ENCODE results near the gene CRTC3.
A peak's percentile ranks its signal among the peaks of the same experiment; 100 is the strongest.
"Not testable (repeated sequence)": the region's sequence is repeated elsewhere in the genome, so short reads cannot be mapped to it uniquely, and the experiment has no call there.

CRTC3 gene

GRCh38 chr15:90650117-90650955, 120.6 kb downstream of the CRTC3 start:
- DNase-seq (ENCODE audit: low read depth), result no peak

DNA sequence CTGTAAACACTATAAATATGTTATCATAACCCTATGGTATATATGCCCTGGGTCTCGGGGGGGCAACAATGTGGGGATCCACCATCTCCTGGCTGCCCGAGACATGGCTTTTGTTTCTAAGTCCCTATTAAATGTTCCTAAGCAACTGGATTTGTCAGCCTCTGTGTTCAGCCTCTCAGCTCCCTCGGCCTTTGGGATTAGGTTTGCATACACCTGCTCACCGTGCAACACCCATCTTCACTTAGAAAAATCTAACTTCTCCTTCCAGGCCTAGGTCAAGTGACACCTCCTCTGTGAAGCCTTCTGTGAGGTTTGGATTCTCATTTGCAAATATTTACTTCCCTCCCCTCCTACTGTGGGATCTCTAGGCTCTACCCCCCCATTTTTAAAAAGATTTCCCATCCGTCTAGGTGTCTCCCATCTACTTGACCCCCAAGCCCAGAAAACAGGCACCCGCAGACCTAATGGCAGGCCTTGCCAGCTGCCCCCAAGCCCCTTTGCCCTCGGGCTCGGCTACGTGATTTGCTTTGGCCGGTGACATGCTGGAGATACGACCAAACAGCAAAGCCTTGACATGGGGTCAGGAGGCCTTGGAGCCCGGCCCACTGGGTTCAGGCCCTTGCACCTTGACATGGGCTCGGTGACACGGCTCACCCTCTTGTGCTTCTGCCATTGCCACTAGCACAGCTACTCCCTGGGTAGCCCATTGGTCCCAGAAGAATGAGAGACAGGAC, 121.4 kb downstream of the CRTC3 start:
- DNase-seq (ENCODE audit: low read depth), result no peak

DNA sequence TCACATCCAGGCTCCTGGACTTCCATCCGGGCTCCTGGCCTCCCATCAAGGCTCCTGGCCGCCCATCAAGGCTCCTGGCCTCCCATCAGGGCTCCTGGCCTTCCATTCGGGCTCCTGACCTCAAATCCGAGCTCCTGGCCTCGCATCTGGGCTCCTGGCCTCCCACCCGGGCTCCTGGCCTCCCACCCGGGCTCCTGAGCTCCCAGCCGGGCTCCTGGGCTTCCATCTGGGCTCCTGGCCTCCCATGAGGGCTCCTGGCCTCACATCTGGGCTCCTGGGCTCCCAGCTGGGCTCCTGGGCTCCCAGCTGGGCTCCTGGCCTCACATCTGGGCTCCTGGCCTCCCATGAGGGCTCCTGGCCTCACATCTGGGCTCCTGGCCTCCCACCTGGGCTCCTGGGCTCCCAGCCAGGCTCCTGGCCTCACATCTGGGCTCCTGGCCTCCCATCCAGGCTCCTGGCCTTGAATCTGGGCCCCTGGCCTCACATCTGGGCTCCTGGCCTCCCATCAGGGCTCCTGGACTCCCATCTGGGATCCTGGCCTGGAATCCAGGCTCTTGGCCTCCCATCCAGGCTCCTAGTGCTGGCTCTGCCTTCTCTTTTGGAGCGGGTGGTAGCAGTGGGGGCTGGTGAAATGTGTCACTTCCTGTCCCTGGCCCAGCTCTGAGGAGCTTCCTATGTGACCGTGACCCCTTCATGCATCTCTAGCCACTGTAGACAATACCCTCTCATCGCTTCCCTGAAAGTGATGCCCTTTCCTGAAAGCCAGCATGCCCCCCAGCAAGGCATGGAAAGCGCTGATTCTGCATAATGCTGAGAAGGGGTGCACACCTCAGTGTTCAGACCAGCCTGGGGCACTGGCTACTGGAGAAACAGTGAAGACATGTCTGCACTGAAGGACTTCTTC, 124.8 kb downstream of the CRTC3 start:
- DNase-seq (ENCODE audit: low read depth), result no peak

DNA sequence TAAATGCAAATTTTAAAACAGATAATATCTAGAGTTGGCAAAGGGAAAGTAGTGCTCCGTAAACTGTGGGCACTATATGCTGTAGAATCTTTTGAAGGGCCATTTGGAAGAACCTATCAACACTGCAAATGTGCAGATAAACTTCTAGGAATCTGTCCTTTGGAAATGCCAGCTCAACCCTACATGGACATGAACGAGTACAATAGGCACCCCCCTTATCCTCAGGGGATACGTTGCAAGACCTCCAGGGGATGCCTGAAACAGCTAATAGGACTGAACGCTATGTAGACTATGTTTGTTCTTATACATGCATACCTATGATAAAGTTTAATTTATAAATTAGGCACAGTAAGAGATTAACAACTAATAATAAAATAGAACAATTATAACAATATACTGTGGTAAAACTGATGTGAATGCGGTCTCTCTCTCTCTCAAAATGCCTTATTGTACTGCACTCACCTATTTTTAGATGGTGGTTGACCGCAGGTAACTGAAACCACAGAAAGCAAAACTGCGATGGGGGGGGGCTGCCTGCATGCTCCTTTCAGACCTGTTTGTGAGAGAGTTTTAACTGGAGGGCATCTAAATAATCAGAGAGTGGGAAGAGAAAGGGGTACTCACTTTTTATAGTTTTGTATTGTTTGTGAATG, 127.9 kb downstream of the CRTC3 start:
- peak; percentile 35 for DNase-seq (ENCODE audit: low read depth)

DNA sequence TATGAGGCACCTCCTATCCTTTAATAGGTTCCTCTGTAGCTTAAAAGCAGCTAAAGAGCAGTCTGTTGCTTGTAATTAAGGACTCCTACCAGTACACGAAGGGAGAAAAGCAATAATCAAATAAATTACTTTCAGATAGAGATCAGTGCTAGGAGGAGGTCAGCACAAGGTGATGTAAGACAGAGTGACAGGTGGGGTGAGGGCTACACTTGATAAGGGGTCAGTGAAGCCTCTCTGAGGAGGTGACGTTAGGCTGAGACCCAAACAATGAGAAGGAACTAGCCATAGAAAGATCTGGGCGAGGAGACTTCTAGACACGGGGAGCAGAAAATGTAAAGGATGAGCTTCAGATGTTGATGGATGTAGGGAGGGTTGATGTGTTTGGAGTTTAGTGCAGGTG, 129.8 kb downstream of the CRTC3 start:
- DNase-seq (ENCODE audit: low read depth), result no peak

- peak; percentile 63 for DNase-seq (ENCODE audit: low read depth)
Measured at GRCh38 chr15:90660195-90660998, 130.7 kb downstream of the CRTC3 start.

- not testable (repeated sequence) for DNase-seq (ENCODE audit: low read depth)
Measured at GRCh38 chr15:90660999-90661330, 131.2 kb downstream of the CRTC3 start.

GRCh38 chr15:90664081-90664461, 134.3 kb downstream of the CRTC3 start:
- DNase-seq (ENCODE audit: low read depth), result not testable (repeated sequence)

GRCh38 chr15:90664650-90665287, 135.0 kb downstream of the CRTC3 start:
- no peak for DNase-seq (ENCODE audit: low read depth)

DNA sequence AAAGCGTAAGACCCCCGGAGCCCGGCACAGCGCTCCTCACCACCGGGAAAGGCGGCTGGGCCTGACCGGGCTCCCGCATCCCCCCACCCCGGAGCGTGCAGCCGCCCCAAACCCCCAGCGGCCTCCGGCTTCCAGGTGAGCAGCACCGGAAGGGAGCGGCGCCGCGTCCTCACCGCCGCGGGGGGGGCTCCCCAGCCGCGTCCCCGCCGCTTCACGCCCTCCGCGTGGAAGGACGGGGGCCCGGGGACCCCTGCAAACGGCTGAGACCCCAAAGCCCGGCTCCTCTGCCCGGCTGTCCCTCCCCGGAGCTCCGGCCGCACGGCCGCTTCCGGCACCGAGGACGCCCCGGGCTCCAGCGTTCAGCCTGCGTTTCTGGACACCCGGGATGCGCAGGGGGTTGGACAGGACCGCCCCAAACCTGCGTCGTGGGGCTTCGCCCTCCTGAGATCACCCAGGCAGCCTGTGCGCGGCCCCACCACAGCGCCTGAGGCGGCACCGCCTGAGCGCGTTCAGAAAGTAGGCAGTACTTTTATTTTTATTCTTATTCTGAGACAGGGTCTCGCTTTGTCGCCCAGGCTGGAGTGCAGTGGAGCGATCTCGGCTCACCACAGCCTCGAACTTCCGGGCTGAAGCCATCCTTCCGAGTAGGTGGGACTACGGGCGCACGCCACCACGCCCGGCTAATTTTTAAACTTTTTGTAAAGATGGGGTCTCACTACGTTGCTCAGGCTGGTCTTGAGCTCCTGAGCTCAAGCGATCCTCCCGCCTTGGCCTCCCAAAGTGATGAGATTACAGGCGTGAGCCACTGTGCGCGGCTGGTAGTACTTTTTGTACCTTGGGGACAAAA, 135.8 kb downstream of the CRTC3 start:
- peak; percentile 19 for DNase-seq (ENCODE audit: low read depth)

- no peak for DNase-seq (ENCODE audit: low read depth)
Measured at GRCh38 chr15:90666135-90666909, 136.6 kb downstream of the CRTC3 start.

DNA sequence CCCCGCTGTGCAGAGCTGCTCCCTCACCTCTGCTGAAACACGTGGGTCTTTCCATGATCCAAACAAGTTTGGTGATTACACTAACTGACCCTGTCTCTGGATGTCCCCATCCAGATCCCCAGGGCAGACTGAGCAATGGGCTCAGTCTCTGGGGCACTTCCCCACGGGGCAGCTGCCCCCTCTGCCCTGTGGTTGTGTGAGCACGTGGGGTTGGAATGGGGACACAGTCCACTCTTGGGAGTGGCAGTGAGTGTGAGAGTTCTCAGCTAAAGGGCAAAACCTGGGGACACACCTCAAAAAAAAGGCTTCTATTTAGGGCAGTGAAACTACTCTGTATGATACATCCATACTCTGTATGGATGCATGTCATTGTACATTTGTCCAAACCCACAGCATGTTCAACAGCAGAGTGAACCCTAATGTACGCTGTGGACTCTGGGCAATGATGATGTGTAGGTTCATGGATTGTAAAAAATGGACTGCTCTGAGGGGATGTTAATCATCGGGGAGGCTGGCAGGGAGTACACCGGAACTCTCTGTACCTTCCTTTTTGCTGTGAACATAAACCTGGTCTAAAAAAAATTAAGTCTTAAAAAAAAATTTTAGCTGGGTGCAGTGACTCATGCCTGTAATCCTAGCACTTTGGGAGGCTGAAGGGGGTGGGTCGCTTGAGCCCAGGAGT, 137.5 kb downstream of the CRTC3 start:
- no peak for DNase-seq (ENCODE audit: low read depth)

DNA sequence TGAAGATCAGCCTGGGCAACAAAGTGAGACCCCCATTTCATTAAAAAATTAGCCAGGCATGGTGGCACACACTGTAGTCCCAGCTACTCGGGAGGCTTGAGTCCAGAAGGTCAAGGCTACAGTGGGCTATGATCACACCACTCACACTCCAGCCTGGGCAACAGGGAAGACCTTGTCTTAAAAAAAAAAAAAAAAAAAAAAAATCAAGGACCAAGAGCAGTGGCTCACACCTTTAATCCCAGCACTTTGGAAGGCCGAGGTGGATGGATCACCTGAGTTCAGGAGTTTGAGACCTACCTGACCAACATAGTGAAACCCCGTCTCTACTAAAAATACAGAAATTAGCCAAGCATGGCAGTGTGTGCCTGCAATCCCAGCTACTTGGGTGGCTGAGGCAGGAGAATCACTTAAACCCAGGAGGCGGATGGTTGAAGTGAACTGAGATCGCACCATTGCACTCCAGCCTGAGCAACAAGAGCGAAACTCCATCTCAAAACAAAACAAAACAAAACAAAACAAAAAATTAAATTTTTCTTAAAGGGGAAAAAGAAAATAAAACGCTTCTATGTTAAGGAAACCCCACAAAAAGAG, 138.1 kb downstream of the CRTC3 start:
- not testable (repeated sequence) for DNase-seq (ENCODE audit: low read depth)

- not testable (repeated sequence) for DNase-seq (ENCODE audit: low read depth)
Measured at GRCh38 chr15:90670631-90671030, 140.9 kb downstream of the CRTC3 start.

DNA sequence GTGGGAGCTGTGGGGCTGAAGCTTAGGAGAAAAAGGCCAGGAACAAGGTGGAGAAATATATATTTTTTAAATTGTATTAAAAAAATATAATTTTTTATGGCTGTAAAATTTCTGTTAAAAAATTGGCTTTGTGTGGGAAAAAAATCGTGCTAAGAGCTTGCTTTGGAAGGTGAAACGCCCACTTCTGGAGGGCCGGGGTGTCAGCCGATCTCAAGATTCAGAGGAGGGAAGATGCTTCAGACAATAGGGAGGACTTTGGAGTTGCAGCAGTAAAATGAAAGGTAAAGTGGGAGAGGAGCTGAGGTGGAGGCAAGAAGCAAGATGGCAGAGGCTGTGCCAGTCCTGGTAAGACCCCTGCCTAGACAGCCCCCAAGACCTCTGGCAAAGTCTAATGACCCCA, 141.5 kb downstream of the CRTC3 start:
- no peak for DNase-seq (ENCODE audit: low read depth)

DNA sequence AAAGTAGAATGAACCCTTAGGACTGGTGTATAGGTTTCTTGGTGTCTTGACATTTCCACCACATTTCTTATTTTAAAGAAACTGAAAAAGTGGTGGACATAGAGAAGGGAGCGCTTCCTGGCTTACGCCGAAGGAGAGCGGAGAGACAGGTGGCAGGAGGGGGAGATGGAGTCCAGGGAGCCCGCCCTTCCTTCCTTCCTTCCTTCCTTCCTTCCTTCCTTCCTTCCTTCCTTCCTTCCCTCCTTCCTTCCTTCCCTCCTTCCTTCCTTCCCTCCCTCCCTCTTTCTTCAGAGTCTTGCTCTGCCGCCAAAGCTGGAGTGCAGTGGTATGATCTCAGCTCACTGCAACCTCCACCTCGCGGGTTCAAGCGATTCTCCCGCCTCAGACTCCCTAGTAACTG, 143.6 kb downstream of the CRTC3 start:
- DNase-seq (ENCODE audit: low read depth), result not testable (repeated sequence)

- DNase-seq (ENCODE audit: low read depth), result no peak
Measured at GRCh38 chr15:90674476-90674875, 144.8 kb downstream of the CRTC3 start.

DNA sequence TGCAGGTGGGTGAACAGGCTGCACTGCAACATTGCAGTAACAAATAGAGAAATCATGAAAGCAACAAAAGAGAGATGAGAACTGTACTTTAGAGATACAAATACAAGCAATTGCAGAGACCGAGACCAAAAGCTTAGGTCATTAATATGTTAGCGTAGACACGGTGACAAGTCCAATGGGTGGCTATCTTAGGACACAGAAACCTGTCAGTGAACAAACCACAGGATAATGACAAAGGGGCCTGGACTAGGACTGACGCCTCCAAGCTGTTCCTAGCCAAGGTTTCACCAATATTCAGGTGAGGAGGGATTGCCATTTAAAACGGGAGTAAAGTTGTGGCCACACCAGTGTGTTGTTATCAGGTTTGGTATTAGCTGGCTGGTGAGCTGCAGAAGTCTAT, 145.7 kb downstream of the CRTC3 start:
- DNase-seq (ENCODE audit: low read depth), result no peak

All from stimulated activated CD8-positive, alpha-beta memory T cell treated with anti-CD3 and anti-CD28 coated beads, Interleukin-12 subunit alpha, Interleukin-12 subunit beta, amount 100 ng/mL, for 4 hours (primary cell).